Islet precursor cell (in vitro differentiated cells): ENCODE results near the gene FOXC1.
A peak's percentile ranks its signal among the peaks of the same experiment; 100 is the strongest.

Source experiments
- DNase-seq: peaks from one replicate; pipeline ENCODE4 v3.0.0-alpha.2; 2018

Gene FOXC1

GRCh38 chr6:1624851-1625781 lies 15.4 kb downstream of the FOXC1 start:
- peak; percentile 72 for DNase-seq

DNA sequence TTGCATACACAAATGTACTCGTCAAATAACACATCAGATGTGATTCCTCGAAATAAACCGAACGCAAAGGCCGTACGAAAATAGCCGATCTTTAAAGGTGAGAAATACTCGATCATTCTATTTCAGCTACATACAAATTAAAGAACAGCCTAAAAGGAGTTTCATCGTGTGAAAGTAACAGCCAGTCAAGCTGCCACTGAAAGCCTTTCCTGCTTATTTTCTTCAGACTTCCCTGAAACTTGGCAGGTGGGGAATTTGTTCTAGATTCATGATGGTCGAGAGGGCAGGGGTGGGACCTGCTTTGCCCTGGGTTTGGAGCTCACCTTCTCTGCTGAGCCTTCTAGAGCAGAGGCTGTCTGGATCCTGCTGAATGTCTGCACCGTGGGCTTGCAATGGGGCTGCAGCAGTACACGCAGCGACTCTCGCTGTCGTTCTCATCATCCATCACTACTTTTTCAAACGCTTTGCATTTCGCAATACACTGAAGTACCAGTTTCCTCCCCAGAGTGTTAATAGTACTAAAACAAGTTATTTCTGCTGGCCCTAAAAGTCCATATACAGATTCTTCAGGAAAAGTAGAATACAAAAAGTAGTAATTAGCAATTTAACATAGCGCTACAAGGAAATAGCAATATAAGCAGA lies 16.2 kb downstream of the FOXC1 start:
- DNase-seq, result no peak

- no peak for DNase-seq
These were observed 16.8 kb downstream of the FOXC1 start for GRCh38 chr6:1626481-1626880.

GRCh38 chr6:1627827-1628560 lies 18.3 kb downstream of the FOXC1 start:
- DNase-seq, result no peak

DNA sequence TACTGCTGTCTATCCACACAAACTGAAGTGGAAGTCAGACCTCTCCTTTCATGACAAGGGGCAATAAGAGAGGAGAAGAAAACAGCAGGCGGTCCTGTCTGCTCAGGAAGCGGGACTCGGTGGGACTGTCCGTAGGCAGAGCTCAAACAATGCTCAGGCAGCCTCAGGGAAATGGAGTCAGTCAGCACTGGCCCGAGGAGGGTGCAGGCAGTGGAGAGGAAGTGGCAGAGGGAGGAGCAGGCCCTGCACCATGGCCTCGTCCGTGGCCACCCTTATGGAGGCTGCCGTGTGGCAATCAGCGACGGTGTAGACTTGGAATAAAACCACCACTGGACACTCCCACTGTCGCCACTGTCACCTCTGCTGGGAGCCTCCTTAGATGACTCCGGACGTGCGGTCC lies 19.6 kb downstream of the FOXC1 start:
- DNase-seq, result peak; percentile 29

DNA sequence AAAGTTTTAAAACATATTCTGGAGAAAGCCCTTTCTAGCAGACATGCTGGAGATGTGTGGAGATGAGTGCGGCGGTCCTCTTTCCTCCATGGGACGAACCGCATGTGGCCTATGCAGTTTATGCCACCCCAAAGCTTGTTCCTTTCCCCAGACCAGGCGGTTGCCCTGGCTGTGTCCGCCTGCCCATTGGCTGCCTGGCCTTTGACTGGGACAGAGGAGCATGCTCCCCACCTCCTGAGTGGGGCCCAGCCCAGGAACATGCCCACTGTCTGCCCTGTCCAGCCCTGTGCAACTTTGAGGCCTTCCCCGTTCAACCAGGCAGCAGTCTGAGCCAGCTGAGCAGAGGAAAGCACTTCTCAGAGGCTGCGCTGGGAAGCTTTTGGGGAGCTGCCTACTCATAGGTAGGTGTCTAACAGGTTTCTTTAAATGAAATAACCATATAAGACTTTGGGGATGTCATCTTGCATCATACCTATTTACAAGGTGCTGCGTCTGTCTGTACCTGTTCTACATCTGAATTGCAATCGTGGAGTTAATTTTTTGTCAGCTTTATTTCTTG lies 20.6 kb downstream of the FOXC1 start:
- DNase-seq, result peak; percentile 42

DNA sequence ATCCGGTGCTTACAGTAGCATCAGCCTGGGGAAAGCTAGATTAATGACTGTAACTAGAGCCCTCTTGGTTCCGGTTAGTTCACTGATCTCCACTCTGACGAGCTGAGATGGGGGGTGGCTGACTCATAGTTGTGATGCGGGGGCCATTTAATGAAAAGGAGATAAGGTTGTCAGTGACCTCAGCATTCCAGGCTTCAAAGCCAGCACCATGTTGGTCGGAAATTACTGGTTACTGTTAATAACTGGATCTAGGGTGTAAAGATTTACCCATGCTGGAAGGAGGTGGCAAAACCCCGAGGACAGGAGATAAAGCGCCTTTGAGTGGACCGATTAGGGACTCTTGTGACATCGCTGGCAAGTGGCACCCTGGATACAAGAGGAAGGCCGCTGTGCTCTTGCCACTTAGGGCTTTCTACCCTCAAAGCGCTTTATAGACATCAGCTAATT lies 21.1 kb downstream of the FOXC1 start:
- peak; percentile 59 for DNase-seq

DNA sequence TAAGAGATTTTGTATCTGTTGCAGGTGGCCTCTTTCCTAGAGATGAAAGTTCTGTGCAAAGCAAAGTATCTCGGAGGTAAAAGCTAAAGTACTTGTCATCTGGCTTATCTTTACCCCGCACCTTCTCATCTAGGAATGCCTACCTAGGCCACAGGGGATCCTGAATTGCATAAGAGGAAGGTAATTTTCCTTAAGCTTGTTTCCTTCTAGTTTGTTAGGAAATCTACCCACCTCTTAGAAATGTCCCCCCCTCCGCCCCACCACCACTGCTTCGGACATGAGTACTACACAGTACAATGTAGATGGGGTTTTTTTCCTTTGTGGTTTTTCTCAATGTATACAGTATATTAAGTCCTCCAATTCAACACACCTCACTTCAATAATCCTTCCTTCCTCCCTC lies 21.5 kb downstream of the FOXC1 start:
- DNase-seq, result peak; percentile 32

- peak; percentile 38 for DNase-seq
These were observed 23.8 kb downstream of the FOXC1 start for GRCh38 chr6:1633366-1634021.

DNA sequence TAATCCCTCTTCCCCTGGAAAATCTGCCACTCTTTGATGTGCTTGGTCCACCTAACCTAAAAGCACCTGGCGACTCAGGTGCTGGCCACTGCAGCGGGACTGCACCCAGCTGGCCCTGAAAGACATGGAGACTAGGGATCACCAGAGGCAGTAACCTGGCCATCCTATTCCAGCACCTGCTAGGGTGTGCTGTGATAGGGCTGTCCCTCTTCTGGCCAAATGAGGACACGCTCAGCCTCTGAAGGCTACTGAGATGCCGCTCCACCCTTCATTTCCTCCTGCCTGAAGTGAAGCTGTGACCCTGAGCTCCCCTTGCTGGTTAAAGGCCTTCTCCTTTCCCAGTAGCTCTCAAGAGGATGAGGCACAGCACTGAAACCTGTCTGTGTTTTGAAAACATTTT lies 24.4 kb downstream of the FOXC1 start:
- no peak for DNase-seq

DNA sequence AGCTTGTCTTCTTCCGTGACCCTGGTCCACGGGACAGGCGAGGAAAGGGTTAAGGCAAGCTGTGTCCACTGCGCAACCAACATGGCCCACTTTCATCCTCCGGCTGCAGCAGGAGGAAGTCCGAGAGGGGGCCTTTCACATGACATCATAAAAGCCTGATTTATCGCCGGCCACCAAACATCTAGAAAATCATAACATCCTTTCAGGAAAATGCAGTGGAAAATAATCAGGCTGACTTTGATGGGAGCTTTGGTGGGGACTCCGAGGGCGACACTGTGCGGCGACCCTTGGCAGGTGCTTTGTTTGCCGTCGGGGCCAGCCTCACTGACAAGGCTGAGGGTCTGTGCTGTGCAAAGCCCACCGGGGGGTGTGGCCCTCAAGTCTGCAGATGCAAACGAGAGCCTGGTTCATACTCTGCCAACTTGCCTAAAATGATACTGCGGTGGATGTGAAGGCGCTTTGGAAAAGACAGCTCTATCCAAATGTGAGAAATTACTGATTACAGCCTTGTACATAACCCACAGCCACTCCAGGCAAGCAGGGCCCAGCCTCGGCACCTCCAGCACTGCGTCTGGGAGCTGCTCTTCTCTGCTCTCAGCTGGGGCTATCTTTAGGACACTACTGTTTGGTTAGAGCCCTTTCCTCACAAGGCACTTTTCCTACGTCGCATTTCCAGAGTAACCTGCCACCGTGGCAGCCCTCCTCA lies 25.7 kb downstream of the FOXC1 start:
- no peak for DNase-seq

DNA sequence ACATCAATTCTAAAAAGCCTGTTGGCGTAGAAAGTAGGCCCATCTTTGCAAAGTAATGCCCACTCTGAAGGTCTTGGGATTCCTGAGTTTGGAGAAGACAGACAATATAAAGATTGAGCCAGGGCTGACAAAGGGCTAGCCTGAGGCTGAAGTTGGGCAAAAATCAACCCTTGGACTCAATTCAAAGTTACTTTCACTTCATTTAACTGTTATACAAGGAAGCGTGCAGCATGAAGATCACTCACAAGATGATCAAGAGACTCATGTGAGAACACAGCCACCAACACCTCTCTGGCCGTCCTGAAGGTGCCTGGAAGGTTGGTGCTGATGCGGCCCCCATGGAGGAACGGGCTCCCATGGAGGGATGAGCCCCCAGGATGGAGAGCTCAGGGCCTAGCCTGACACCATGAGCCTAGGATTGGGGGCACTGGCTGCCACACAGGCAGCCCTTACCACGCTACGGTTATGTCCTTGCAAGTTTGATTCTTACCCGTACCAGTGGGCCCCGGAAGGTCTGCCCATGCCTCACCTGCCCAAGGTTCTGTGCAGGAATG lies 26.6 kb downstream of the FOXC1 start:
- DNase-seq, result no peak

- peak; percentile 75 for DNase-seq
These were observed 27.5 kb downstream of the FOXC1 start for GRCh38 chr6:1636971-1637871.

GRCh38 chr6:1639430-1639829 lies 29.7 kb downstream of the FOXC1 start:
- DNase-seq, result no peak

DNA sequence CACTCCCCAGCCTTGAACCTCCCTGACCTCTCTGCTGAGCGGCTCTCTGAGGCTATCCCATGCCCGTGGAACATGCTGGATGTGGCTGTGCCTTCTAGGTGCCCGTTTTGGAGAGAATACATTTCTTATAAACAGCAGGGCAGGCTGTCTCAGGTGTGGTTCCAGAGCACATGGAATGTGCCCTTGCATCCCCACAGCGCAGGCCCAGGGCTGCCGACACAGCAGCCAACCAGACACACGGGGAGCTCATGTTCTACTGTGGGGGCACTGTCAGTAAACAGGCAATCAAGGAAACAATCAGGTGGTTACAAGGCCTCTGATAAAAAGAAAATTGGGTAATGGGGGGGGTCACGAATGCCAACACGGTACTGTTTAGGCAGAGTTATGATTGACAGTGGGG lies 30.8 kb downstream of the FOXC1 start:
- DNase-seq, result no peak

- peak; percentile 97 for DNase-seq
These were observed 31.7 kb downstream of the FOXC1 start for GRCh38 chr6:1641343-1641885.

GRCh38 chr6:1643111-1643510 lies 33.4 kb downstream of the FOXC1 start:
- peak; percentile 45 for DNase-seq

DNA sequence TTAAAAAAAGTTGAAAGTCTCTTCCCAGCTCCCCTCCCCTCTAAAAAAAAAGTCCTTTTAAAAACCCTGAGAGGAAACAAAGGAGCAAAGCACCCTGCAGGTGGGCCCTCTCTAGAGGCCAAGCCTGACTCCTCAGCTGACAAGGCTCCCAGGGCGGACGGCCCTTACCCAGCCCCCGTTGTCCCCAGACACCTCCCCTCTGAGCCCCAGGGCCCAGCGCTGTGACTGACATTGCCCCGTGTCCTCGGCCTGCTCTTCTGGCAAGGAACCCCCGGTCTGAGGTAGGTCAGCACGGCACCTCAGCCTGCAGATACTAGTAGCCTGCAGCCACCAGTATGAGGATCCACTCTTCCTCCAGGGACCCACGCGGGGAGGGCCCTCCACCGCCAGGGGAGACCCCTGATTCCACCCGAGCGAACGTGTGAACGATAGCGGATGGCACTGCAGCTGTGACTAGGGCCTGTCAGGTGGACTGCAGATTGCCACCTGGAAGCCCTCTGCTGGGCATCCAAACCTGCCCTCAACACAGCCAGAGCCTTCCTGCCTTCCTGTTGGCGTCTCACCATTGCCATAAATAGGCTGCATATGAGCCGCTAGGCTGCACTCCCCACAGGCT lies 34.2 kb downstream of the FOXC1 start:
- peak; percentile 49 for DNase-seq

DNA sequence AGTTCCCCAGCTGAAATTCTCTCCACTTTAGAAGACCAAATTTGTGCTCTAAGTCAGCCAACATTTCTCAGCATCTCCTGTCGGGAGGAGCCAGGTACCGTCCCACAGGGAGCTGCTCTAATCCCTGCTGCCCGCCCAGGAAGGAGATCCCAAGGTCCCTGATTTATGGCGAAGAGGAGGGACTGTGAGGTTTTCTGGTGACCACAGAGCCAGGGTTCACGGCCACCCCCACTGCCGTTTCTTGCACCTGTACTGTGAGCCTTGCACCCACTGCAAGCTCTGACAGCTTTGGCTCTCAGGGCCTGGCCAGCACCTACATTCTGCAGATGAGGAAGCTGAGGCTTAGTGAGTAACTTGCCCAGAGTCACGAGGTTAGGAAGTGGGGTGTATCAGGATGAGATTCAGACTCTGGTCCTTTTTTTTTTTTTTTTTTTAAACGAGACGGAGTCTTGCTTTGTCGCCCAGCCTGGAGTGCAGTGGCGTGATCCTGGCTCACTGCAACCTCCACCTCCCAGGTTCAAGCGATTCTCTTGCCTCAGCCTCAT lies 34.9 kb downstream of the FOXC1 start:
- DNase-seq, result no peak
